ENCODE results near the gene MKS1. TPM values are rescaled to one million over a fixed set of nuclear protein-coding genes. Genes with fewer than 3 reads are reported as not detected.

Gene MKS1
- polyA plus RNA-seq, 3 donors = 4.2 to 7.6 (median 5.0) TPM

DNA sequence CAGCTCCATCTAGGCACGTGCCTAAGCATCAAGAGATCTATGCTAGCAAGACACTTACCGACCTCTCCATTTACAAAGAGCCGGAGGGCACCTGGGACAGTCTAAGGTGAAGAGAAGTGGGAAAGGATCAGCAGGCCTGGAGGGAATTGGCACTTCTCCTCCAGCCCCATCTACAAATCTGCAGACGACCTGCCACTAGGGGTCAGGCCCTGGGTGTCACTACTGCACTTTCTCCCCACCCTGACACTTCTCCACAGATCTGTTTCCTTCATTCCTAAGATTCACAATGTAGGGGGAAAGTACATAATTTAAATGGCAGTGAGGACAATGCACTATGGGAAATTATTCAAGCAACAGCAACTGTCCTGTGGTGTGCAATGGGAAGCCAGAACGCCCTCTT is 8.1 kb downstream of the MKS1 start:
- H3K36me3 Mint-ChIP-seq = peaks cover 40 to 45% of the 10 kb centered on the region in 2 donors
- H3K36me3 ChIP-seq (replicated peaks in 1 of 2; ENCODE audit: control insufficient read depth in 1 of 2, insufficient read depth in 2 of 2, low read length in 2 of 2) = peaks cover 19 to 40% of the 10 kb centered on the region in 2 donors
- no peaks in the 10 kb centered on the region for H3K4me1 ChIP-seq (ENCODE audit: control insufficient read depth in 1 of 2, insufficient read depth in 2 of 2, low read length in 2 of 2)
- no CpG with 5 or more reads among the region's 5 CpGs for WGBS (ENCODE audit: insufficient coverage)
- no peak overlapping the region for H3K27ac Mint-ChIP-seq
- no peak overlapping the region for H3K4me2 ChIP-seq (replicated peaks; ENCODE audit: extremely low read depth, low read length, poor library complexity, severe bottlenecking)
- H3K9ac ChIP-seq (ENCODE audit: insufficient read depth, low read length, poor library complexity, severe bottlenecking) = no peak overlapping the region
- no peaks in the 10 kb centered on the region for H3K4me1 Mint-ChIP-seq
- TF ChIP-seq, protein P1, sequence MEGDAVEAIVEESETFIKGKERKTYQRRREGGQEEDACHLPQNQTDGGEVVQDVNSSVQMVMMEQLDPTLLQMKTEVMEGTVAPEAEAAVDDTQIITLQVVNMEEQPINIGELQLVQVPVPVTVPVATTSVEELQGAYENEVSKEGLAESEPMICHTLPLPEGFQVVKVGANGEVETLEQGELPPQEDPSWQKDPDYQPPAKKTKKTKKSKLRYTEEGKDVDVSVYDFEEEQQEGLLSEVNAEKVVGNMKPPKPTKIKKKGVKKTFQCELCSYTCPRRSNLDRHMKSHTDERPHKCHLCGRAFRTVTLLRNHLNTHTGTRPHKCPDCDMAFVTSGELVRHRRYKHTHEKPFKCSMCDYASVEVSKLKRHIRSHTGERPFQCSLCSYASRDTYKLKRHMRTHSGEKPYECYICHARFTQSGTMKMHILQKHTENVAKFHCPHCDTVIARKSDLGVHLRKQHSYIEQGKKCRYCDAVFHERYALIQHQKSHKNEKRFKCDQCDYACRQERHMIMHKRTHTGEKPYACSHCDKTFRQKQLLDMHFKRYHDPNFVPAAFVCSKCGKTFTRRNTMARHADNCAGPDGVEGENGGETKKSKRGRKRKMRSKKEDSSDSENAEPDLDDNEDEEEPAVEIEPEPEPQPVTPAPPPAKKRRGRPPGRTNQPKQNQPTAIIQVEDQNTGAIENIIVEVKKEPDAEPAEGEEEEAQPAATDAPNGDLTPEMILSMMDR (IDR thresholded peaks at IDR 0.05) = peak; percentile 15
- H3K27me3 ChIP-seq (ENCODE audit: control insufficient read depth in 2 of 2, insufficient read depth in 2 of 2, low read length in 2 of 2) = no peaks in the 10 kb centered on the region
- no peak overlapping the region for H3K4me3 Mint-ChIP-seq
- peaks cover 0 to 2% (median 0%) of the 10 kb centered on the region in 3 donors for H3K27me3 Mint-ChIP-seq (ENCODE audit: low read depth in 3 of 3)
- H4K20me1 ChIP-seq (ENCODE audit: insufficient read depth, low read length) = no peaks in the 10 kb centered on the region
- peaks cover 0 to 1% (median 0%) of the 10 kb centered on the region in 7 donors for H3K9me3 Mint-ChIP-seq
- intact Hi-C loops (cut with micrococcal nuclease) = no loop called here
- H3K79me2 ChIP-seq (ENCODE audit: insufficient read depth, low read length) = no peaks in the 10 kb centered on the region
- DNase-seq = no peak
- H3K9me3 ChIP-seq (replicated peaks in 1 of 2; ENCODE audit: control insufficient read depth in 1 of 2, insufficient read depth in 1 of 2, low read length in 2 of 2) = no peaks in the 10 kb centered on the region
- no peak overlapping the region for H3K4me3 ChIP-seq (replicated peaks in 1 of 3; ENCODE audit: low read depth in 2 of 3, low read length in 3 of 3)
- no peak overlapping the region for H3K27ac ChIP-seq (ENCODE audit: low read depth in 1 of 2, low read length in 2 of 2)
- H2AFZ ChIP-seq (ENCODE audit: insufficient read depth, low read depth, low read length, poor library complexity, severe bottlenecking) = no peak overlapping the region

DNA sequence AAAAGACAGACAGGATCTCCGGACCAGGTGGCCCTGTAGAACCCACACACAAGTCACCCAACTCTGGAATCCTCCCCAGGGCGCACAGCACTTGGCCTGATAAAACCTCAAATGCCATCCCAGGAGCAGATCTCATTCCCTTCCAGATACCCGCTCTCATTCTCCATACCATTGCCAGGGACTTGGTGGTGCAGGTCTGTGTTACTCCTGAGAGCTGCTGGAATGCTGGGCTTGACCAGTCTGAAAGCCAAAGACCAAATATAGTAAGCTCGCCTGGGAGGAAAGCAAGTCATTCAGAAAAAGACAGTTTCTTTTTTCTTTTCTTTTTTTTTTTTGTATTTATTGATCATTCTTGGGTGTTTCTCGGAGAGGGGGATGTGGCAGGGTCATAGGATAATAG is 10.7 kb downstream of the MKS1 start:
- no peak overlapping the region for H3K27ac ChIP-seq (ENCODE audit: low read depth in 1 of 2, low read length in 2 of 2)
- H3K27me3 Mint-ChIP-seq (ENCODE audit: low read depth in 3 of 3) = peaks cover 0 to 2% (median 2%) of the 10 kb centered on the region in 3 donors
- no peak overlapping the region for H3K9ac ChIP-seq (ENCODE audit: insufficient read depth, low read length, poor library complexity, severe bottlenecking)
- H3K36me3 Mint-ChIP-seq = peaks cover 39 to 41% of the 10 kb centered on the region in 2 donors
- intact Hi-C loops (cut with micrococcal nuclease) = no loop called here
- peaks cover 19 to 28% of the 10 kb centered on the region in 2 donors for H3K36me3 ChIP-seq (replicated peaks in 1 of 2; ENCODE audit: control insufficient read depth in 1 of 2, insufficient read depth in 2 of 2, low read length in 2 of 2)
- H3K27ac Mint-ChIP-seq = no peak overlapping the region
- 100% methylated on average over 3 of the region's 5 CpGs for WGBS (ENCODE audit: insufficient coverage)
- TF ChIP-seq, protein P1 (IDR thresholded peaks at IDR 0.05) = no peak
- no peaks in the 10 kb centered on the region for H3K4me1 Mint-ChIP-seq
- no peak overlapping the region for H2AFZ ChIP-seq (ENCODE audit: insufficient read depth, low read depth, low read length, poor library complexity, severe bottlenecking)
- H3K4me2 ChIP-seq (replicated peaks; ENCODE audit: extremely low read depth, low read length, poor library complexity, severe bottlenecking) = no peak overlapping the region
- no peaks in the 10 kb centered on the region for H3K9me3 ChIP-seq (replicated peaks in 1 of 2; ENCODE audit: control insufficient read depth in 1 of 2, insufficient read depth in 1 of 2, low read length in 2 of 2)
- no peak overlapping the region for H3K4me3 ChIP-seq (replicated peaks in 1 of 3; ENCODE audit: low read depth in 2 of 3, low read length in 3 of 3)
- DNase-seq = no peak
- H3K4me3 Mint-ChIP-seq = no peak overlapping the region
- H3K27me3 ChIP-seq (ENCODE audit: control insufficient read depth in 2 of 2, insufficient read depth in 2 of 2, low read length in 2 of 2) = no peaks in the 10 kb centered on the region
- H3K79me2 ChIP-seq (ENCODE audit: insufficient read depth, low read length) = no peaks in the 10 kb centered on the region
- H4K20me1 ChIP-seq (ENCODE audit: insufficient read depth, low read length) = no peaks in the 10 kb centered on the region
- peaks cover 0 to 1% (median 0%) of the 10 kb centered on the region in 7 donors for H3K9me3 Mint-ChIP-seq
- no peaks in the 10 kb centered on the region for H3K4me1 ChIP-seq (ENCODE audit: control insufficient read depth in 1 of 2, insufficient read depth in 2 of 2, low read length in 2 of 2)

All from CD14-positive monocyte (primary cell).